IPS-18c (cell line): ENCODE results near the gene COL4A2.
"Not testable (repeated sequence)": the region's sequence is repeated elsewhere in the genome, so short reads cannot be mapped to it uniquely, and the experiment has no call there.

Experiments
- H3K4me3 ChIP-seq: 2 replicates; pipeline ENCODE4 v1.7.0; 2013; ENCODE audit warnings: low read depth, mild to moderate bottlenecking, low read length, moderate library complexity; ENCODE audit not compliant: insufficient read depth
- H3K9me3 ChIP-seq: one replicate; pipeline ENCODE4 v1.6.1; 2013; ENCODE audit warnings: mild to moderate bottlenecking, low read length, moderate library complexity; ENCODE audit not compliant: control insufficient read depth, insufficient read depth

The COL4A2 gene

DNA sequence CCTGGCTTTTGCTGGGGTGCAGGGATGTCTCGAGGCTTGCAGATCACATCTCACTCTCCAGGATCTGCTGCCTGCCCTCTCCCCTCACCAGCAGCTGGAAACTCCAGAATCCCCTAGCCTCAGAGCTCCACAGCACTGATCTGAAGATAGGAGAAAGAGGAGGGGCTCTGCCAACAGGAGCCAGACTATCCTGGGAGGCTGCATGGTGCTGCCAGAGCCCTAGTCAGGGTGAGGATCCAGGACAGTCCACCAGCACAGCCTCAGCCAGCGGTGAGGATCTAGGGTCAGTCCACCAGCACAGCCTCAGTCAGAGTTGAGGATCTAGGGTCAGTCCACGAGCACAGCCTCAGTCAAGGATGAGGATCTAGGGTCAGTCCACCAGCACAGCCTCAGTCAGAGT lies 189.2 kb downstream of the COL4A2 start:
- H3K9me3 ChIP-seq: no peaks in the 10 kb centered on the region
- no peak overlapping the region for H3K4me3 ChIP-seq

DNA sequence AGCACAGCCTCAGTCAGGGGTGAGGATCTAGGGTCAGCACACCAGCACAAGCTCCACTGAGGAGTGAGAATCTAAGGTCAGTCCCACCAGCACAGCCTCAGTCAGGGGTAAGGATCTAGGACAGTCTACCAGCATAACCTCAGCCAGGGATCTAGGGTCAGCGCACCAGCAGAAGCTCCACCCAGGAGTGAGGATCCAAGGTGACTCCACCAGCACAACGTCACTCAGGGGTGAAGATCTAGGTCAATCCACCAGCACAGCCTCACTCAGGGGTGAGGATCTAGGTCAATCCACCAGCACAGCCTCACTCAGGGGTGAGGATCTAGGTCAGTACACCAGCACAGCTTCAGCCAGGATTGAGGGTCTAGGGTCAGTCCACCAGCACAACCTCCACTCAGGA lies 189.9 kb downstream of the COL4A2 start:
- no peak overlapping the region for H3K4me3 ChIP-seq

DNA sequence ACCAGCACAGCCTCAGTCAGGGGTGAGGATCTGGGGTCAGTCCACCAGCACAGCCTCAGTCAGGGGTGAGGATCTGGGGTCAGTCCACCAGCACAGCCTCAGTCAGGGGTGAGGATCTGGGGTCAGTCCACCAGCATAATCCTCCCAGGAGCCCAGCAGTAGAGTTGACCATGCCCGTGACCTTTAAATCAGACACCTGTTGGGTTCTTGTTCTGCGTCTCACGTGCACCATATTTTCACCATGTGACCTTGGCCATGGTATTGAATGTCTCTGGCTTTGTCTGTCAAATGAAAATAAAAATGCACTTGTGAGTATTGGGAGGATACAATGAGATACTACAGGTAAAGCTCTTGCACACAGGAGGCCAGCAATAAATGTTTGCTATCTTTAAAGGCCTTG lies 190.8 kb downstream of the COL4A2 start:
- H3K4me3 ChIP-seq, H3K9me3 ChIP-seq: not testable (repeated sequence)

More for the DNA sequence above, 189.9 kb downstream of the COL4A2 start:
- H3K9me3 ChIP-seq: no peaks in the 10 kb centered on the region

DNA sequence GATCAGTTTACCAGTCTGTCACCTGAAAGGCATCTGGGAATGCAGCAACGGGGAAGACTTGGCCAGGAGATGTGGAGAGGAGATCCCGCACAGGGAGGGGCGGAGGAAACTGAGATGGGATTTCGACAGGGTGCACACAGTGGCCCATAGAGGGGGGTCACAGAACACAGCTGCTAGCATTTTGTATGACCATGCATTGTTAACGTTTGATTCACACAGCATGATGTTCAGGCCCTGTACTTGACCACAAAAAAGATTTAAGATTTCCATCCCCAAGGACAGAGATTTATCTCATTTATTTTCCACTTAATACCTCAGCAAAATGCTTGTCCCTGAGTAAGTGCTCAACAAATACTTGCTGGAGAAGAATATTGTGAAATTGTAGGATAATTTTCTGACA lies 191.2 kb downstream of the COL4A2 start:
- Histone ChIP-seq H3K9me3 (no peaks in the 10 kb centered on the region), H3K4me3 (no peak overlapping the region)

DNA sequence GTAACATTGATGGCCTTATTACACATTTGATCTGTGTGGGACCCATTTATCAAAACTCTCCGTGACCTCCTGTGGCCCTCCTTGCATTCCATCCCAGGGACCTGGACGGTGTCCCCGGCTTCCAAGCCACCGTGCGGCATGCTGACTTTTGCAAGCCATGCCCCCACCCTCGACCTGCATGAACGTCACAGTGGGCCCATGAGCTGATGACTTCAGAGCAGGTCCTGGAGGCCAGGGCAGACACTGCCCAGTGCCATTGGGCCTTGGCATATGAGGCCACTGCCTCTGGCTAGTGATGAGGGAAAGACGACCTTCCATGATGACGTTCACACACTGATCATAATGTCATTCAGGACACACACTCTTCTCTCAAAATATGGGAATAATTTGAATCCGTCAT lies 191.7 kb downstream of the COL4A2 start:
- Histone ChIP-seq H3K4me3 (no peak overlapping the region), H3K9me3 (no peaks in the 10 kb centered on the region)

DNA sequence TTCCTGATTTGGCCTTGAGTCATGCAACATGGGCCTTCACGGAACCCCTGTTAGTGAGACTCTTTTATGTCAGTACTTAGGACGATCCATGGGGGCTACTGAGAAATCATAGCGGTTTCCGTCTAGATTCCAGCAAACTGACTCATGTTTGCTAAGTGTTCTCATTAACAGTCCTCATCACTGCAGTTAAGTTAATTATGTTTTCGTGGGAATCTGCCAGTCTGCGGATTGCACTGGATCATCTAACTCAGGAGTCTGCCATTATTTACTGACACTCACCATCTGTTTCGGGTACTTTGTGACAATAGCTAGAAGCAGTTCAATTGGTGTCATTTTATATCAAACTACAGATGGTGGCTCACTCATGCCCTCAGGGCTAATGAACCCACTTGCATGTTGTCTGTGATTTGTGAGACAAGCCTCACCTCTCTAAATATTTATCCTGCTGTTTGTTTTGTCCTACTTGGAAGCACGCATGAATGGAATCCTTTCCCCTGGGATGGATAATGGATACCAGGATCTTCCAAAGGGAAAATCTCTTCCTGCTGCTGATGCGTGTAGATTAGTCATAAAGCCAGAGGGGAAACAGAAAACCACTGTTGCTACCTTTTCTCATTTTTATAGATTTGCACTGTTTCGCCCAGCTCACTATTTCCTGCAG lies 192.7 kb downstream of the COL4A2 start:
- Histone ChIP-seq H3K9me3 (no peaks in the 10 kb centered on the region), H3K4me3 (no peak overlapping the region)

DNA sequence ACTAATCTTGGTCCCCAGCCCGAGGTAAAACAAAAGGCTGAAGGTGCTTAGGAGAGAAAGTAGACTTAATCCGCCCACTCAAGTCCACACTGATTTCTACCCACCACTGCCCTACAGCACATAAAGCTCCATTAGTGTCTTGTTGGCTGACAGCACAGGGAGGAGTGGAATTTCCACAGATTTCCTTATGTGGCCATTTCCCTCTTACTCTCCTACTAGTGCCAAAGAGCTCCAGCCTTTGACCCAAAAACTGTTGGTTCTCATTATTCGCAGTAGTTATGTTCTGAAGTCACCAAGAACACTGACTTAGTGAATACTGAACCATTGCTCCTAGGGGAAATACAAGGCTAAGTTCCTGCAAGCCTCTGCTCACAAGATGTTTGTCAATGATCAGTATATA lies 193.3 kb downstream of the COL4A2 start:
- no peak overlapping the region for H3K4me3 ChIP-seq
- H3K9me3 ChIP-seq: no peaks in the 10 kb centered on the region

DNA sequence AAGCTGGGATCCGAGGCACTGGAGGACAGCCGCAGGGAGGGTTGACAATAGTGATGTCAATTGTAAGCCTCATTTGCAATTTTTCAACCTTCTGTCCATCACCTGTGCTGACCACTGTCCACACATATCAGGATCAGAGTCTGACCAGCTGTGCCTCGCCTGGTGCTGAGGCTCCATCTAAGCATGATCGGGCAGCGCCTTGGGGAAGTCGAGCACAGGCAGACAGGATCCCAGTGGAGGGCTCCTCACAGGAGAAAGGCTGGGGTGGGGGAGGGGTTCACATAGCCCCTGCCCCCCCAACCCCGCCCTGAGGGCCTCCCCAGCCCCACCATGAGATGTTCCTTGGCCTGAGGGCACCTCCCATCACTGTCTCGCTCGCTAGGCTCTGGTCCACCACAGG lies 194.1 kb downstream of the COL4A2 start:
- Histone ChIP-seq H3K9me3 (no peaks in the 10 kb centered on the region), H3K4me3 (no peak overlapping the region)

DNA sequence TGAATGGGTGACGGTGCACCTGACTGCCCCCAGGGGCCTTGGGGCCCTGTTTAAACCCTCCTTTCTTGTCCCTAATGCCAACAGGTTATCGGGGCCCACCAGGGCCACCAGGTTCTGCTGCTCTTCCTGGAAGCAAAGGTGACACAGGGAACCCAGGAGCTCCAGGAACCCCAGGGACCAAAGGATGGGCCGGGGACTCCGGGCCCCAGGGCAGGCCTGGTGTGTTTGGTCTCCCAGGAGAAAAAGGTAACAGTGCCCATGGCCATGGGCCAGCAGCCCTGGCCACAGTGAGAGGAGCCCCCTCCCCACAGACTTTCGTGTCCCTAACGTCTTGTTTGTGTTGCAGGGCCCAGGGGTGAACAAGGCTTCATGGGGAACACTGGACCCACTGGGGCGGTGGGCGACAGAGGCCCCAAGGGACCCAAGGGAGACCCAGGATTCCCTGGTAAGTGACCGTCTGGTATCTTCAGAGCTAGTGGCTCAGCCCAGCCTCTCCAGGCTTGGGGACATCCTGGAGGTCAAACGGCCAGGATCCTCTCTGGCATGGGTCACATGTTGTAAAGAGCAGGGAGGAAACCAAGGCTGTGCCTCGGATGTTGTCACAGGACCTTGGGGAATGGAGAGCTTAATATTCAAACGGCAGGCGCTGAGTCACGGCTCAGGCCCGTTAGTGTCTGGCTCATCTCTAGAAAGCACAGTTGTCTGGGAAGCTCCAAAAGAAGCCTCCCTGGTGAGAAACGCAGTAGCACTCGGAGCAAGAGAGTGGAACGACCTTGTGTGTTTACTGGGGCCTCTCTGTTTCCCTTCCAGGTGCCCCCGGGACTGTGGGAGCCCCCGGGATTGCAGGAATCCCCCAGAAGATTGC lies 196.2 kb downstream of the COL4A2 start:
- no peaks in the 10 kb centered on the region for H3K9me3 ChIP-seq
- H3K4me3 ChIP-seq: no peak overlapping the region

DNA sequence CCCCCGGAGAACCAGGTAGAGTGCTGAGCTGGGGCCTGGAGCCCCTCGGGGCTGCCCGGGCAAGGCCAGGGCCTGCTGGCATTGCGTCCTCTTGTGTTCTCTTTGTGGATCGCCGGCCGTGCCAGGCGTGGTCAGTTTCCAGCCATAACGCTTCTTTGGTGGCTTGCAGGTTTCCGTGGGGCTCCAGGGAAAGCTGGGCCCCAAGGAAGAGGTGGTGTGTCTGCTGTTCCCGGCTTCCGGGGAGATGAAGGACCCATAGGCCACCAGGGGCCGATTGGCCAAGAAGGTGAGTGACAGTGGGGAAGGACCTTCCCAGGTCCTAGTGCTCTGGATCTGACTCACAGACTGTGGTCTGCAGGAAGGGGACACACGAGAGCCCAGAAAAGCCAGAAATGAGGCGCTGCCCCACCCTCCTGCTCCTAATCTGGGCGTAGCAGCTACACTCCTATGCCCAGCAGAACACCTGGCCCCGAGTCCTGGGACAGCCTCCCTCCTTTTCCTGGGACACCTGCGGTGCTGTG lies 197.0 kb downstream of the COL4A2 start:
- H3K4me3 ChIP-seq: no peak overlapping the region
- no peaks in the 10 kb centered on the region for H3K9me3 ChIP-seq

DNA sequence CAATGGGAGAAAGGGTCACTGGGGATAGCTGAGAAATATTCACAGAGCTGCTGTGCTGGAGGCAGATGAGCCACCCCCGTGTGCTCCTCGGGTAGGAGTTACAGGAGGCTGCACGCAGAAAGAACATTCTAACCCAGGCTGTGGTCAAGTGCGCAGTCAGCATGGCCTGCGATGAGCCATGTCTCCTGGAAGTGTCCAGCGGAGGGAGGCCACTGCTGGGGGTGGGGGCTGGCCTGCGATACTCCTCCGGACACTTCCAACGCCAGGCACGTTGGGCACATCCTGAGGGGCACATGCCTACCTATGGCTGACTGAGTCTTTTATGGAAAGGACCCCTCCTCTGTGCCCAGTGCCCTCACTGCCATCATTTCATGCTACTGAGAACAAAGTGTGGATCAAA lies 198.5 kb downstream of the COL4A2 start:
- Histone ChIP-seq H3K4me3 (no peak overlapping the region), H3K9me3 (no peaks in the 10 kb centered on the region)

DNA sequence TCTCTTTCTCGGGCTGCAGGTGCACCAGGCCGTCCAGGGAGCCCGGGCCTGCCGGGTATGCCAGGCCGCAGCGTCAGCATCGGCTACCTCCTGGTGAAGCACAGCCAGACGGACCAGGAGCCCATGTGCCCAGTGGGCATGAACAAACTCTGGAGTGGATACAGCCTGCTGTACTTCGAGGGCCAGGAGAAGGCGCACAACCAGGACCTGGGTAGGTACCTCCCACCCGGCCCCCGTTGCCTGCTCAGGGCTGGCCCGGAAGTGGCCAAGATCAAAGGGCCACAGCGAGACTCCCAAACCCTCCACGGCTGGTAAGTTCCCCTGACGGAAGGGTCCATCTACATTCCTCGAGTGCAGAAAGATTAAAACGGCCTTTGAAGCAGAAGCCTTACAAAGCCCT lies 199.3 kb downstream of the COL4A2 start:
- no peaks in the 10 kb centered on the region for H3K9me3 ChIP-seq

DNA sequence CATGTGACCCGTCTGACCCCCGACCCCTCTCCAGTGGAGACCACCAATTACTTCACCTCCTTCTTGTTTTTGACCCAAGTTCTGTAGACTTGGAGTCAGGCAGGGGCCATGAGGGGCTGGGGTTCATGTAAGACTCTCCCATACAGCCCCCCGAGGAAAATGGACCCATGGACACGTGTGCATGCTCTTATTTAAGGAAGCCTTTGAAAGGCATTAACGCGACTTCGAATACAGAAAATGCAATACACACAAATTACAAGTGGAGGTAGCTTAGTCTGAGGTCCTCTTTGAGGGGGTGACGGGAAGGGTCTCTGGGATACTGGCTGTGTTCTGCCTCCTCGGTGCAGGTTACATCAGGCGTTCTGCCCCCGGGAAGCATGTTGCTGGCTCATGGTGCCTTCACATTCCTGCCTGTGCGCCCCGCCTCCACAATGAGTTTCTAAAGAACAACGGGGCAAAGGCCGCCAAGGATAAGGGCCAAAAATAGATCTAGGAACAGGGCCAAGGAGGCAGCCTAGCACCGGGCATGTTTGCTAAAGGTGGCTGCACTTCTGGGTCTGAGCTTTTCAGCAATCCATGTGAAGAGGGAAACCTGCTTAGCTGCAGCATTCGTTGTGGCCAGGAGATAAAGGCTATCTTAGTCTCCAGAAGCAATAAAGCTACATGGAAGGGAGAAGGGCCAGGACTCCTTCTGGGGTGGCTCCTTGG lies 199.9 kb downstream of the COL4A2 start:
- H3K4me3 ChIP-seq: no peak overlapping the region
- H3K9me3 ChIP-seq: no peaks in the 10 kb centered on the region

More for the DNA sequence above, 199.3 kb downstream of the COL4A2 start:
- H3K4me3 ChIP-seq: no peak overlapping the region

DNA sequence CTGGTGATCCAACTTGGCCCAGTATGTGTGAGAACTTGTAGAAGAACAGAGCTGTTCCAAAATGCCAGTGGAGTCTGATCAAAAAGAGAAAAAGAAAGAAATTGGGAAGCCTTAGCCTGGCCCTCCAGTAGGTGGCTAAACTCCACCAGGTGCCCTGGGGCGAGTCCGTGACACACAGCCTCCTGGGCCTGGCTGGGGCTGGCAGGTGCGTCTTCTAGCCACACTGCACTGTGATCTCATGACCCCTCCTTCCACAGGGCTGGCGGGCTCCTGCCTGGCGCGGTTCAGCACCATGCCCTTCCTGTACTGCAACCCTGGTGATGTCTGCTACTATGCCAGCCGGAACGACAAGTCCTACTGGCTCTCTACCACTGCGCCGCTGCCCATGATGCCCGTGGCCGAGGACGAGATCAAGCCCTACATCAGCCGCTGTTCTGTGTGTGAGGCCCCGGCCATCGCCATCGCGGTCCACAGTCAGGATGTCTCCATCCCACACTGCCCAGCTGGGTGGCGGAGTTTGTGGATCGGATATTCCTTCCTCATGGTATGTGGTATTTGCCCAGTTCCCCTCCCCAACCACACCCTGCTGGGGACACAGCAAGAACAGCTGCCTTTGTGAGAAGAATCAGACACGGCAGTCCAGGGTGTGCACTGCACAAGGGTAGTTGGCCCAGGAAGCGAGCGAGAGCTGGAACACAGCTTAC lies 200.7 kb downstream of the COL4A2 start:
- Histone ChIP-seq H3K9me3 (no peaks in the 10 kb centered on the region), H3K4me3 (no peak overlapping the region)

DNA sequence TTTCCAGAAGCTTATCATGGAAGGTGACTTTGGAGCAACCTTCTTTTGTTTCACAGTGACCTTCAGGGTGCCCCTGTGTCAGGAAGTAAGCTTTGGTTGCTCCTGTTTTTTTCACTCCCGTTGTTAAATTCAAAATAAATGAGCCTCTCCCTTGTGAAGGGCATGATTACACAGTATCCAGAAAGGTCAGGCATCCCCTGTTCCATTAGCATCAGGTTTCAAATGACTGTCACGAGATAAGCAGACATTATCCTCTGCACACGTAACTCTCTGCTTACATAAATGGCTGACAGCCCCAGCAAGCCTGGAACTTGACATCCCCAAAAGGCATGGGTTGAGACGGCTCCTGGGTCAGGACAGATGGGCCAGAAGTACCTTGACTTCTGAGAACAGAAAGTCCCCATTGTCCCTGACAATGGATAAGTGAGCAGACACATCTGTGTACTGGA lies 202.4 kb downstream of the COL4A2 start:
- Histone ChIP-seq H3K4me3 (no peak overlapping the region), H3K9me3 (no peaks in the 10 kb centered on the region)

DNA sequence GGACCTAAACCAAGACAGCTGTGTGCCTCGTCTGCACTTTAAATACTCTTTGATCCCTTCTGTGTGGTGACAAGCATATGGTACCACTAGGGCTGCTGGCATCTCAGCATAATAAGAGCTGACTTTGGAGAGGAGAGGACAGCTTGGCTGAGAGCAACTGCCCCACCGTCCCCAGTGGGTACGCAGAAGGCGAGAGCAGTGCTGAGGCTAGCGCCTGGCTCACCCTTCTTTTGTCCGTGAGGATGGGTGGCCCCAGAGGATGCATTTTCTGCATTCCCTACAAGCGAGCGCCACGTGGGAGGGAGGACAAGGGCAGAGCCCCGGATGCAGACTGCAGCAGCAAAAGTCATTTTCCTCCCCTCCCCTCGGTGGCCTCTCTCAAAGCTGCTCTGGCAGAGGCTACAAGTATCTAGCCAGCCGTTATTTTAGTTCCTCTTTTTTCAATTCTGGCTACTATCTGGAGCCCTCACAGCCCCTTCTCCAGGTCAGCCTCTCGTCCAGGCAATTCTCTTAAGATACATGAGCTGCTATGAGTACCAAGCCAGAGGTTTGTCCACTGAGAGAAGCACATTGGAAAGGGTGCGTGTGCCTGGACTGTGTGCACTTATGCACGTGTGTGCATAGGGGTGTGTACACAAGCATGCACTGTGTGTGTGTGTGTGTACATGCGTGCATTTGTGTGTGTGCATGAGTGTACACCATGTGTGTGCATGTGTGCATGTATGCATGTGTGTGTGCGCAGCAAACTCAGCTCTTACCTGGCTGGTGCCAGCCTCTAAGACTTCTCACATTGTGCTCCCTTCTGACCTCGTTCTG lies 203.1 kb downstream of the COL4A2 start:
- no peak overlapping the region for H3K4me3 ChIP-seq
- no peaks in the 10 kb centered on the region for H3K9me3 ChIP-seq
